ENCODE measurements around the gene INA.

Gene INA

DNA sequence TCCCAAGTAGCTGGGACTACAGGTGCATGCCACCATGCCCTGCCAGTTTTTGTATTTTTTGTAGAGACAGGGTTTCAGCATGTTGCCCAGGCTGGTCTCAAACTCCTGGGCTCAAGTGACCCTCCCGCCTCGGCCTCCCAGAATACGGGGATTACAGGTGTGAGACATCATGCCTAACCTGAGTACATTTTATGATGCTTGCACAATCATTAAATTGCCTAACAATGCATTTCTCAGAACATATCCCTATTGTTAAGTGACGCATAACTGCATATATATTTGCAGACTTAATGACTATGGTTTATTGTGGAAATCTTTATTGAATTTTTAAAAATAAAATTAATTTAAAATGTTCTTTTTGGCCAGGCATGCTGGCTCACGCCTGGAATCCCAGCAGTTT is 30.7 kb downstream of the INA start:
- Histone ChIP-seq H3K79me2 (ENCODE audit: insufficient read depth, low read length) (no peaks in the 10 kb centered on the region), H3K4me1 (ENCODE audit: insufficient read depth, low read length, severe bottlenecking) (no peaks in the 10 kb centered on the region), H3K9me3 (ENCODE audit: low read length) (no peaks in the 10 kb centered on the region), H2AFZ (ENCODE audit: low read length) (no peak overlapping the region), H3K4me3 (ENCODE audit: low read depth, low read length, poor library complexity, severe bottlenecking) (no peak overlapping the region), H3F3A (ENCODE audit: insufficient read depth, low read length) (no peaks in the 10 kb centered on the region), H3K9ac (ENCODE audit: low read length) (no peak overlapping the region), H3K9me2 (ENCODE audit: low read depth, low read length) (no peaks in the 10 kb centered on the region), H3K4me2 (ENCODE audit: low read length) (no peak overlapping the region), H3K27ac (ENCODE audit: low read depth, low read length, poor library complexity, severe bottlenecking) (no peak overlapping the region), H3K27me3 (ENCODE audit: insufficient read depth, low read length) (no peaks in the 10 kb centered on the region), H3K36me3 (ENCODE audit: insufficient read depth, low read length) (peaks cover 81% of the 10 kb centered on the region), H4K20me1 (ENCODE audit: insufficient read depth, low read length) (no peaks in the 10 kb centered on the region)
- TF ChIP-seq EZH2 (IDR thresholded peaks at IDR 0.05; ENCODE audit: borderline replicate concordance, low read length) = no peak
- no peak for TF ChIP-seq CTCF (IDR thresholded peaks at IDR 0.05; ENCODE audit: low read length)

DNA sequence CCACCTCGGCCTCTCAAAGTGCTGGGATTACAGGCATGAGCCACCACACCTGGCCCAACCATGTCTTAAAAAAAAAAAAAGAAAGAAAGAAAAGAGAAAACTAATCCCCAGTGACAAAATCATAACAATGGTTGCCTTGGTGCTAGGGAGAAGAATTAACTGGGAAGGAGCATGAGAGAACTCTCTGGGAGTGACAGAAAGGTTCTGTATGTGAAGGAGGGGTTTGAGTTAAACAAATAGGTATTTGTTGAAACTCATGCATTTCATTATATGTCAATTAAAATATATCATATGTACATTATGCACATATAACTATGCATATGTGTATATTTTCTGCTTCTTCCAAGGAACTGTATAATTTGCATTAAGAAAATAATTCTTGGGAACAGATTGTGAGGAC is 33.3 kb downstream of the INA start:
- H2AFZ ChIP-seq (ENCODE audit: low read length) = no peak overlapping the region
- no peaks in the 10 kb centered on the region for H3K9me2 ChIP-seq (ENCODE audit: low read depth, low read length)
- H3K27me3 ChIP-seq (ENCODE audit: insufficient read depth, low read length) = no peaks in the 10 kb centered on the region
- no peak overlapping the region for H3K27ac ChIP-seq (ENCODE audit: low read depth, low read length, poor library complexity, severe bottlenecking)
- H3K9me3 ChIP-seq (ENCODE audit: low read length) = no peaks in the 10 kb centered on the region
- no peak overlapping the region for H3K9ac ChIP-seq (ENCODE audit: low read length)
- no peak overlapping the region for H3K4me2 ChIP-seq (ENCODE audit: low read length)
- peaks cover 84% of the 10 kb centered on the region for H3K36me3 ChIP-seq (ENCODE audit: insufficient read depth, low read length)
- no peaks in the 10 kb centered on the region for H3K4me1 ChIP-seq (ENCODE audit: insufficient read depth, low read length, severe bottlenecking)
- no peaks in the 10 kb centered on the region for H4K20me1 ChIP-seq (ENCODE audit: insufficient read depth, low read length)
- TF ChIP-seq CTCF (IDR thresholded peaks at IDR 0.05; ENCODE audit: low read length) (no peak), EZH2 (IDR thresholded peaks at IDR 0.05; ENCODE audit: borderline replicate concordance, low read length) (no peak)
- no peaks in the 10 kb centered on the region for H3K79me2 ChIP-seq (ENCODE audit: insufficient read depth, low read length)
- H3K4me3 ChIP-seq (ENCODE audit: low read depth, low read length, poor library complexity, severe bottlenecking) = no peak overlapping the region
- no peaks in the 10 kb centered on the region for H3F3A ChIP-seq (ENCODE audit: insufficient read depth, low read length)

DNA sequence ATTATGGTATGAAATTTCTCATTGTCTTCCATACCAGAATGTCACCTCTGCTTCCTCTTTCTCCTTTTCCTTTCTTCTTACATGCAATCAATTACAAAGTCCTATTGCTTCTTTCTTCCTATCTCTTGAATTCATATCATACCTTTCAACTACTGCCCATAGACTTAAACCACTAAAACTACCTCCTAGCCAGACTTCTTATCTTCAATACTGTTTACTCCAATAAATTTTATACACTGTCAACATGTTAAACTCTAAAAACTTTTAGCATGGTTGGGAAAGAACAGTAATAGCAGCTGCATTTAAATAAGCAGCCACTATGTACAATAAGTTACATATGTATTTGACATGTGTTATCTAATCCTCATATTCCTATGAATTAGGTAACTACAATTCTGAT is 39.1 kb downstream of the INA start:
- no peak overlapping the region for H3K9ac ChIP-seq (ENCODE audit: low read length)
- peaks cover 67% of the 10 kb centered on the region for H3K36me3 ChIP-seq (ENCODE audit: insufficient read depth, low read length)
- no peak overlapping the region for H3K4me3 ChIP-seq (ENCODE audit: low read depth, low read length, poor library complexity, severe bottlenecking)
- no peaks in the 10 kb centered on the region for H3K4me1 ChIP-seq (ENCODE audit: insufficient read depth, low read length, severe bottlenecking)
- no peaks in the 10 kb centered on the region for H3K9me3 ChIP-seq (ENCODE audit: low read length)
- no peaks in the 10 kb centered on the region for H3K79me2 ChIP-seq (ENCODE audit: insufficient read depth, low read length)
- no peaks in the 10 kb centered on the region for H3K9me2 ChIP-seq (ENCODE audit: low read depth, low read length)
- no peaks in the 10 kb centered on the region for H4K20me1 ChIP-seq (ENCODE audit: insufficient read depth, low read length)
- no peaks in the 10 kb centered on the region for H3K27me3 ChIP-seq (ENCODE audit: insufficient read depth, low read length)
- TF ChIP-seq EZH2 (IDR thresholded peaks at IDR 0.05; ENCODE audit: borderline replicate concordance, low read length) (no peak), CTCF (IDR thresholded peaks at IDR 0.05; ENCODE audit: low read length) (no peak)
- H3K4me2 ChIP-seq (ENCODE audit: low read length) = no peak overlapping the region
- H2AFZ ChIP-seq (ENCODE audit: low read length) = no peak overlapping the region
- H3K27ac ChIP-seq (ENCODE audit: low read depth, low read length, poor library complexity, severe bottlenecking) = no peak overlapping the region
- no peaks in the 10 kb centered on the region for H3F3A ChIP-seq (ENCODE audit: insufficient read depth, low read length)
